Neural progenitor cell (in vitro differentiated cells): ENCODE data around the gene TLR3.

Experiments used
- CTCF ChIP-seq: fragments of 200-600 bp; sonication (generic); IDR thresholded peaks from 2 replicates; pipeline ENCODE4 v1.5.1; 2017; ENCODE audit warnings: antibody characterized with exemption, mild to moderate bottlenecking
- EZH2 ChIP-seq: fragments of 200-600 bp; sonication (generic); IDR thresholded peaks from 2 replicates; pipeline ENCODE4 v1.6.1; 2017; ENCODE audit warnings: antibody characterized with exemption, mild to moderate bottlenecking, moderate library complexity

GRCh38 chr4:186058980-186059316, 10.0 kb upstream of the TLR3 start:
- TF ChIP-seq CTCF (no peak), EZH2 (no peak)
